ENCODE measurements around the gene APPBP2. TPM values are rescaled to one million over a fixed set of nuclear protein-coding genes. Genes with fewer than 3 reads are reported as not detected.

APPBP2 gene
- total and polyA plus RNA-seq, 8 donors, result 4.8 to 55.8 (median 17.0) TPM

DNA sequence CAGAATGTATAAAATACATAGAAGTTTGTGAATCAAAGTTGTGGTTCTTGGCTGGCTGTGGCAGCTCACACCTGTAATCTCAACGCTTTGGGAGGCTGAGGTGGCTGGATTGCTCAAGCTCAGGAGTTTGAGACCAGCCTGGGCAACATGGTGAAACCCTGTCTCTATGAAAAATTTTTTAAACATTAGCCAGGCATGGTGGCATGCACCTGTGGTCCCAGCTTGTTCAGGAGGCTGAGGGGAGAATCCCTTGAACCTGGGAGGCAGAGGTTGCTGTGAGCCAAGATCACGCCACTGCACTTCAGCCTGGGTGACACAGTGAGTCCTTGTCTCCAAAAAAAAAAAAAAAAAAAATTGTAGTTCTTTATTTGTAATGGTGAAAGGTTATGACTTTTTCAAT lies 13.8 kb upstream of the APPBP2 start:
- intact Hi-C loops (cut with DNase I; ENCODE audit: low total_unique reads), result no loop called here
- H3K36me3 ChIP-seq, result no peaks in the 10 kb centered on the region
- H3K27me3 ChIP-seq, result no peaks in the 10 kb centered on the region
- no peak overlapping the region for H3K27ac ChIP-seq
- 91 to 95% (median 93%) methylated on average over 2 of the region's 2 CpGs for WGBS, 5 donors
- no peak for DNase-seq
- no peaks in the 10 kb centered on the region for H3K9me3 ChIP-seq
- no peaks in the 10 kb centered on the region for H3K4me1 ChIP-seq
- TF ChIP-seq POLR2A (IDR thresholded peaks at IDR 0.05), result no peak
- TF ChIP-seq POLR2AphosphoS5 (IDR thresholded peaks at IDR 0.05), result no peak
- TF ChIP-seq, protein P1, sequence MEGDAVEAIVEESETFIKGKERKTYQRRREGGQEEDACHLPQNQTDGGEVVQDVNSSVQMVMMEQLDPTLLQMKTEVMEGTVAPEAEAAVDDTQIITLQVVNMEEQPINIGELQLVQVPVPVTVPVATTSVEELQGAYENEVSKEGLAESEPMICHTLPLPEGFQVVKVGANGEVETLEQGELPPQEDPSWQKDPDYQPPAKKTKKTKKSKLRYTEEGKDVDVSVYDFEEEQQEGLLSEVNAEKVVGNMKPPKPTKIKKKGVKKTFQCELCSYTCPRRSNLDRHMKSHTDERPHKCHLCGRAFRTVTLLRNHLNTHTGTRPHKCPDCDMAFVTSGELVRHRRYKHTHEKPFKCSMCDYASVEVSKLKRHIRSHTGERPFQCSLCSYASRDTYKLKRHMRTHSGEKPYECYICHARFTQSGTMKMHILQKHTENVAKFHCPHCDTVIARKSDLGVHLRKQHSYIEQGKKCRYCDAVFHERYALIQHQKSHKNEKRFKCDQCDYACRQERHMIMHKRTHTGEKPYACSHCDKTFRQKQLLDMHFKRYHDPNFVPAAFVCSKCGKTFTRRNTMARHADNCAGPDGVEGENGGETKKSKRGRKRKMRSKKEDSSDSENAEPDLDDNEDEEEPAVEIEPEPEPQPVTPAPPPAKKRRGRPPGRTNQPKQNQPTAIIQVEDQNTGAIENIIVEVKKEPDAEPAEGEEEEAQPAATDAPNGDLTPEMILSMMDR (IDR thresholded peaks at IDR 0.05), result no peak
- no peak for TF ChIP-seq EP300 (IDR thresholded peaks at IDR 0.05)
- H3K4me3 ChIP-seq, result no peak overlapping the region

- DNase-seq, result no peak
- no peaks in the 10 kb centered on the region for H3K9me3 ChIP-seq
- no peaks in the 10 kb centered on the region for H3K27me3 ChIP-seq
- H3K27ac ChIP-seq, result no peak overlapping the region
- no peak for TF ChIP-seq POLR2A (IDR thresholded peaks at IDR 0.05)
- no peak for TF ChIP-seq POLR2AphosphoS5 (IDR thresholded peaks at IDR 0.05)
- TF ChIP-seq, protein P1 (IDR thresholded peaks at IDR 0.05), result no peak
- TF ChIP-seq EP300 (IDR thresholded peaks at IDR 0.05), result no peak
- H3K36me3 ChIP-seq, result no peaks in the 10 kb centered on the region
- 87 to 93% (median 90%) methylated on average over 9 of the region's 9 CpGs for WGBS, 5 donors
- H3K4me3 ChIP-seq, result no peak overlapping the region
- no peaks in the 10 kb centered on the region for H3K4me1 ChIP-seq
- intact Hi-C loops (cut with DNase I; ENCODE audit: low total_unique reads), result no loop called here
Measured at GRCh38 chr17:60538726-60539125, 12.7 kb upstream of the APPBP2 start.

DNA sequence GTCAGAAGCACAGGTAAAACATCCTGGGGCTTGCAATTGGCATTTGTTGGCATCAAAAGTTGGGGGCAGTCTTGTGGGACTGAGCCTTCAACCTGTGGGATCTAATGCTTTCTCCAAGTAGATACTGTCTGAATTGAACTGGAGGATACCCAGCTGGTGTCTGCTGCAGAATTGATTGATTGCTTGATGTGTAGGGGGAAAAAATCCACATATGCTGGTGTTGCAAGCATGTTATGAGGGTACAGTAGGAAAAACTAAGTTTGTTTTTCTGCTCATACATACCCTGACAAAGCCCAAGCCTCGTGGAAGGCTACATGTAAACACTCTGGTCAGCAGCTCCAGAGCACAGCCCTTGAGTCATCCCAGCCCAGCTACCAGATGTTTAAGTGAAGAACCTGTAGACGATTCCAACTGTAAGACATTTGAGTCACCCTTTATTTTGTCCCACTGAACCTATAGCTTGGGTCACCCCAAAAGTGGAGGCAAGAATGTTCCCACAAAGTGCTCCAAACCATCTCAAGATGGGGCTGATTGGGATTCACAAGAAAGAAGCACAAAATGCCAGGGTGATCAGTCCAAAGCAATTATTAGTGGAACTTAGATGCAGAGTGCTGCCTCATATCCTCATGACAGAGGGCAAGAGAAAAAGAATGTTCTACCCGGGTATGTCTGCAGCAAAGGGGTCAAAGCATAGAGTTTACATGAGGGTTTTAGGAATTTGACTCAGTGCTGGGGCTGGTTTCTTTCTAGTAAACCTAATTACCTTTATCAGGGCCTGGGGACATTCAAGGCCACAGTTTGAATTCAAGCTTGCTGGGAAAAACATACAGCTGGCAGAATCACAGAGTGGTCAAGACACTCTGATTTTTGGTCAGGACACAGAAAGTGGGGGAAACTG lies 9.6 kb upstream of the APPBP2 start:
- intact Hi-C loops (cut with DNase I; ENCODE audit: low total_unique reads), result no loop called here
- no peaks in the 10 kb centered on the region for H3K27me3 ChIP-seq
- WGBS, 5 donors, result 42 to 62% (median 57%) methylated on average over 3 of the region's 3 CpGs
- no peak overlapping the region for H3K27ac ChIP-seq
- no peaks in the 10 kb centered on the region for H3K36me3 ChIP-seq
- H3K4me3 ChIP-seq, result no peak overlapping the region
- no peaks in the 10 kb centered on the region for H3K9me3 ChIP-seq
- TF ChIP-seq EP300 (IDR thresholded peaks at IDR 0.05) (no peak), POLR2A (IDR thresholded peaks at IDR 0.05) (no peak), POLR2AphosphoS5 (IDR thresholded peaks at IDR 0.05) (no peak)
- TF ChIP-seq, protein P1 (IDR thresholded peaks at IDR 0.05), result no peak
- H3K4me1 ChIP-seq, result no peaks in the 10 kb centered on the region
- no peak for DNase-seq

DNA sequence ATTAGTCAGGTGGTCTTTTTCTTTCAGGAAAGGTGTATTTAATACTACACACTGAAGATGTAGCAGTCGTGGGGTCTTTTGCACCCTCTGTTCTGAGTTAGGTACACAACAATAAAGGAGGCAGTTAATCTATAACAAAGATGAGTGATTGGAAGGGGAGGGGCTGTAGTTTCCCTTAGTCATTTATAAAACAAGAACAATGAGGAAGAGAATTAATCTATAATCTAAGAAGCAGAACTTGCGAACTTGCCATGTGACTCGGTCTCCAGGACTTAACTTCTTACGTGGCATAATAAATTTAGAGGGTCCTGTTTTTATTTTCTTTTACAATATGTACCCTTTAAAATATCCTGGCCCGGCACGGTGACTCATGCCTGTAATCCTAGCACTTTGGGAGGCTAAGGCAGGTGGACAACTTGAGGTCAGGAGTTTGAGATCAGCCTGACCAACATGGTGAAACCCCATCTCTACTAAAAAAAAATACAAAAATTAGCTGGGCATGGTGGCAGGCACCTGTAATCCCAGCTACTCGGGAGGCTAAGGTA lies 8.6 kb upstream of the APPBP2 start:
- no peaks in the 10 kb centered on the region for H3K36me3 ChIP-seq
- no peaks in the 10 kb centered on the region for H3K27me3 ChIP-seq
- DNase-seq, result peak in 1 of 2 donors; percentile 20
- intact Hi-C loops (cut with DNase I; ENCODE audit: low total_unique reads), result no loop called here
- TF ChIP-seq, protein P1 (IDR thresholded peaks at IDR 0.05), result no peak
- no peak for TF ChIP-seq POLR2A (IDR thresholded peaks at IDR 0.05)
- no peak overlapping the region for H3K27ac ChIP-seq
- H3K4me1 ChIP-seq, result no peaks in the 10 kb centered on the region
- whole genome bisulfite sequencing, 5 donors, result 52 to 74% (median 66%) methylated on average over 7 of the region's 7 CpGs
- H3K4me3 ChIP-seq, result no peak overlapping the region
- no peaks in the 10 kb centered on the region for H3K9me3 ChIP-seq
